DND-41 (cell line): ENCODE results near the gene ZNF133.
A peak's percentile ranks its signal among the peaks of the same experiment; 100 is the strongest.

ENCODE experiments used
- ATAC-seq: fragments of 200-7000 bp; cut with Tn5 transposase; 3 replicates; pipeline ENCODE4 v1.9.1; 2021; ENCODE audit warnings: low read depth; ENCODE audit not compliant: insufficient read depth
- DNase-seq: peaks from one replicate; pipeline ENCODE4 v3.0.0-alpha.2; 2020
- H2AFZ ChIP-seq: 2 replicates; pipeline ENCODE4 v1.6.0; 2012; ENCODE audit warnings: low read depth, low read length
- H3K27ac ChIP-seq: 2 replicates; pipeline ENCODE4 v1.5.1; 2012; ENCODE audit warnings: low read length, inconsistent platforms
- H3K27me3 ChIP-seq: fragments of 200-600 bp; sonication (generic); 2 replicates; pipeline ENCODE4 v1.6.0; 2012; ENCODE audit warnings: low read length, mild to moderate bottlenecking, inconsistent platforms; ENCODE audit not compliant: insufficient read depth, poor library complexity
- H3K36me3 ChIP-seq: 2 replicates; pipeline ENCODE4 v1.5.1; 2012; ENCODE audit warnings: low read length, inconsistent platforms; ENCODE audit not compliant: insufficient read depth
- H3K4me1 ChIP-seq: 2 replicates; pipeline ENCODE4 v1.5.1; 2012; ENCODE audit warnings: mild to moderate bottlenecking, low read length; ENCODE audit not compliant: insufficient read depth
- H3K4me2 ChIP-seq: 2 replicates; pipeline ENCODE4 v1.6.0; 2012; ENCODE audit warnings: mild to moderate bottlenecking, moderate library complexity, low read length, inconsistent platforms; ENCODE audit not compliant: insufficient read depth
- H3K4me3 ChIP-seq, 2 experiments: fragments of 200-600 bp in 1 of 2; shearing (Covaris generic) in 1 of 2; 2 replicates each; pipeline ENCODE4 v1.5.1; 2012 to 2016; ENCODE audit warnings: inconsistent platforms in 2 of 2, low read length in 2 of 2, mild to moderate bottlenecking in 2 of 2, low read depth in 1 of 2, moderate library complexity in 1 of 2
- H3K79me2 ChIP-seq: 2 replicates; pipeline ENCODE4 v1.6.0; 2012; ENCODE audit warnings: low read length, inconsistent platforms; ENCODE audit not compliant: insufficient read depth
- H3K9ac ChIP-seq: 2 replicates; pipeline ENCODE4 v1.6.0; 2012; ENCODE audit warnings: low read depth, mild to moderate bottlenecking, inconsistent platforms, low read length, moderate library complexity
- H3K9me3 ChIP-seq: 2 replicates; pipeline ENCODE4 v1.5.1; 2012; ENCODE audit warnings: low read length, moderate library complexity, mild to moderate bottlenecking, inconsistent platforms; ENCODE audit not compliant: insufficient read depth, severe bottlenecking
- H4K20me1 ChIP-seq: 2 replicates; pipeline ENCODE4 v1.6.0; 2012; ENCODE audit warnings: low read length; ENCODE audit not compliant: insufficient read depth
- EZH2 ChIP-seq: IDR thresholded peaks from 3 replicates; pipeline ENCODE4 v1.6.1; 2012; ENCODE audit warnings: borderline replicate concordance, low read depth, mild to moderate bottlenecking, moderate library complexity, low read length, inconsistent platforms; ENCODE audit not compliant: severe bottlenecking
- TF ChIP-seq, protein P1 (sequence below): IDR thresholded peaks from 2 replicates; pipeline ENCODE4 v1.5.1; 2012; ENCODE audit warnings: borderline replicate concordance, low read length, moderate library complexity, mild to moderate bottlenecking; ENCODE audit not compliant: poor library complexity, severe bottlenecking; ENCODE audit errors: extremely low read depth

The ZNF133 gene

DNA sequence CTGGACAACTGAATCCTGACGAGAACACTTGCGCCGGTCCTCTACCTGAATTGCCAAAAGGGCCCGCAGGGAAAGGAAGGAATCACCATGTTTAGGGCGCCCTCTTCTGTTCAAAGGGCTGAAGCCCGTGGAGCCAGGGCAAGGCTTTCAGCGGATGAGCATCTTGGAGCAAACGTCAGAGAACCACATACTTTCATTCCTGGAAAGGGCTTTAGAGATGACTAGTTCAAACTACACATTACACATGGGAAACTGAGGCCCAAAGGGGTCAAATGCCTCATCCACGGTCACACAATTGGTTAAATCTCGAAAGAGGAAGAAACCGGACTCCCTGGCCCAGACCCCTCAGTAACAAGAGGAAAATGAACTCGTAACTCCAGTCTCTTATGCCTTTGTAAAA lies 11.5 kb upstream of the ZNF133 start:
- Histone ChIP-seq H3K9ac (no peak overlapping the region), H2AFZ (peak overlapping the region; percentile 24), H4K20me1 (no peaks in the 10 kb centered on the region), H3K4me3 (no peak overlapping the region), H3K9me3 (no peaks in the 10 kb centered on the region), H3K27ac (no peak overlapping the region), H3K27me3 (peaks cover 2% of the 10 kb centered on the region), H3K36me3 (no peaks in the 10 kb centered on the region), H3K4me2 (no peak overlapping the region), H3K4me1 (no peaks in the 10 kb centered on the region), H3K79me2 (no peaks in the 10 kb centered on the region)
- DNase-seq (peak; percentile 61), ATAC-seq (peak; percentile 76)
- TF ChIP-seq, protein P1, sequence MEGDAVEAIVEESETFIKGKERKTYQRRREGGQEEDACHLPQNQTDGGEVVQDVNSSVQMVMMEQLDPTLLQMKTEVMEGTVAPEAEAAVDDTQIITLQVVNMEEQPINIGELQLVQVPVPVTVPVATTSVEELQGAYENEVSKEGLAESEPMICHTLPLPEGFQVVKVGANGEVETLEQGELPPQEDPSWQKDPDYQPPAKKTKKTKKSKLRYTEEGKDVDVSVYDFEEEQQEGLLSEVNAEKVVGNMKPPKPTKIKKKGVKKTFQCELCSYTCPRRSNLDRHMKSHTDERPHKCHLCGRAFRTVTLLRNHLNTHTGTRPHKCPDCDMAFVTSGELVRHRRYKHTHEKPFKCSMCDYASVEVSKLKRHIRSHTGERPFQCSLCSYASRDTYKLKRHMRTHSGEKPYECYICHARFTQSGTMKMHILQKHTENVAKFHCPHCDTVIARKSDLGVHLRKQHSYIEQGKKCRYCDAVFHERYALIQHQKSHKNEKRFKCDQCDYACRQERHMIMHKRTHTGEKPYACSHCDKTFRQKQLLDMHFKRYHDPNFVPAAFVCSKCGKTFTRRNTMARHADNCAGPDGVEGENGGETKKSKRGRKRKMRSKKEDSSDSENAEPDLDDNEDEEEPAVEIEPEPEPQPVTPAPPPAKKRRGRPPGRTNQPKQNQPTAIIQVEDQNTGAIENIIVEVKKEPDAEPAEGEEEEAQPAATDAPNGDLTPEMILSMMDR = peak; percentile 92
- no peak for TF ChIP-seq EZH2

- H3K36me3 ChIP-seq = no peaks in the 10 kb centered on the region
- TF ChIP-seq, protein P1 = no peak
- ATAC-seq (no peak), DNase-seq (no peak)
- H3K9ac ChIP-seq = no peak overlapping the region
- H3K27ac ChIP-seq = no peak overlapping the region
- H3K4me3 ChIP-seq = no peak overlapping the region
- H3K4me2 ChIP-seq = no peak overlapping the region
- no peak overlapping the region for H2AFZ ChIP-seq
- H3K4me1 ChIP-seq = no peaks in the 10 kb centered on the region
- H3K9me3 ChIP-seq = peaks cover under 1% of the 10 kb centered on the region
- no peaks in the 10 kb centered on the region for H3K27me3 ChIP-seq
- no peaks in the 10 kb centered on the region for H3K79me2 ChIP-seq
- no peaks in the 10 kb centered on the region for H4K20me1 ChIP-seq
Observed at GRCh38 chr20:18279242-18279641, 9.1 kb upstream of the ZNF133 start.

DNA sequence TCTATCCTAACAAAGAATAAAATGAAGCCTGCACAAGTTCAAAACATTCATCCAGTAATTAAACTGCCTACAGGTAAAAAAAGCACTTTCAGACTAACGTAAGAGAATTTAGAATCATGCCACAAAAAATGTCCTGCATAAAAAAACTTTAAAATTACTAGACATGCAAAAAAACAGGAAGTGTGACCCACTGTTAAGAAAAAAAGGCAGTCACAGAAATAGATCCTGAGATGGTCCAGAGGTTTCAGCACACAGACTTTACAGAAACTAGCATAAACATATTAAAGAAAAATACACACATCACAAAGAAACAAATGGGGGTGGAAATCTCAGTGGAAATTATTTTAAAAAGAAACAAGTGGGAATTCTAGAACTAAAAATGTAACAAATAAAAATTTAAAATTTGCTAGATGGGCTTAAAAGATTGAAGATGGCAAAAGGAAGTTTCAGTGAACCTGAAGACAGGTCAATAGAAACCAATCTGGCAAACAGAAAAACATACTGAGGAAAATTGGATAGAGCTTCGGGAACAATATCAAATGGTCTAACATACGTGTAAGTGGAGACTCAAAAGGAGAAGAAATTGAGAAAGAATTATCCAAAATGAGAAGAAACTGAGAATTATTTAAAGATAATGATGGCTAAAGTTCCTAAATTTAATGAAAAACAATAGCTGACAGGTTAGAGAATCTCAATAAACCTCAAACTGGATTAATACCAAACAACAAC lies 3.4 kb upstream of the ZNF133 start:
- no peaks in the 10 kb centered on the region; the same call in 1 of the 2 replicates for H3K36me3 ChIP-seq
- H4K20me1 ChIP-seq = no peaks in the 10 kb centered on the region
- no peak for DNase-seq
- ATAC-seq = no peak
- H3K79me2 ChIP-seq = peaks cover 16% of the 10 kb centered on the region
- H3K27me3 ChIP-seq = no peaks in the 10 kb centered on the region
- H3K4me1 ChIP-seq = peaks cover 22% of the 10 kb centered on the region
- no peak overlapping the region for H3K4me2 ChIP-seq
- no peak overlapping the region for H3K27ac ChIP-seq
- TF ChIP-seq EZH2 = no peak
- TF ChIP-seq, protein P1 = no peak
- no peak overlapping the region for H3K9ac ChIP-seq
- H3K4me3 ChIP-seq = no peak overlapping the region
- peaks cover 20% of the 10 kb centered on the region for H3K9me3 ChIP-seq
- H2AFZ ChIP-seq = no peak overlapping the region

GRCh38 chr20:18287546-18287914 lies 797 bp upstream of the ZNF133 start:
- TF ChIP-seq, protein P1 = no peak
- no peak for TF ChIP-seq EZH2
- Histone ChIP-seq H2AFZ (peak overlapping the region; percentile 96), H3K4me2 (peak overlapping the region; percentile 88), H4K20me1 (no peaks in the 10 kb centered on the region), H3K27ac (peak overlapping the region; percentile 98), H3K4me1 (peaks cover 23% of the 10 kb centered on the region), H3K9me3 (peaks cover 20% of the 10 kb centered on the region), H3K36me3 (peaks cover 5% of the 10 kb centered on the region), H3K9ac (peak overlapping the region; percentile 73), H3K79me2 (peaks cover 36% of the 10 kb centered on the region), H3K4me3 (peak overlapping the region; percentile 75 to 82), H3K27me3 (no peaks in the 10 kb centered on the region)
- DNase-seq (no peak), ATAC-seq (no peak)
